B cell (primary cell): ENCODE measurements around the gene HYAL1.

Experiments
- CTCF ChIP-seq: fragments of 200-600 bp; IDR thresholded peaks from one replicate; pipeline ENCODE4 v1.8.0; 2022; ENCODE audit warnings: antibody characterized with exemption, mild to moderate bottlenecking
- EZH2 ChIP-seq: IDR thresholded peaks from 2 replicates; pipeline ENCODE4 v1.6.1; 2012; ENCODE audit warnings: borderline replicate concordance, low read depth, mild to moderate bottlenecking, moderate library complexity, low read length; ENCODE audit not compliant: insufficient read depth, poor library complexity, severe bottlenecking

- TF ChIP-seq CTCF = no peak
- TF ChIP-seq EZH2 = no peak
Observed at GRCh38 chr3:50304601-50305000, 1.2 kb upstream of the HYAL1 start.
